ENCODE results near the gene CSTPP1.
A peak's percentile ranks its signal among the peaks of the same experiment; 100 is the strongest.

Gene CSTPP1

DNA sequence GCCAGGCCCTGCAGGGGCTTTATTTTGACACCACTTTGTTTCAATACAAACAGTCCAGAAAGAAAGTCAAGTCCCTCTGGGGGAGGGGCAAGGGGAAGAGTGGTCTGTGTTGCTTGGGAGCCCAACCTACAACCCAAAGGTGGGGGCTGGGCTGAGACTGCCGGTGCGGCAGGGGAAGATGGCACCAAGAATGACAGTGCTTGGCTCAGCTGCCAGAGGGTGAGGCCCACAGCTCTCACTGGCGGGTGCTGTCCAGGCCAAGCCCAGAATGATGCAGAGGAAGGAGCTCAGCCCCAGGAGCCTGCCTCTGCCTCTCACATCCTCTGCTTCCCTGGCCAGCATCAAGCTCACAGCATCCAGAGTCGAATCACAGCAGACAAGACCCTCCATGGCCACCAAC lies 227.8 kb downstream of the CSTPP1 start:
- DNase-seq: no peak

DNA sequence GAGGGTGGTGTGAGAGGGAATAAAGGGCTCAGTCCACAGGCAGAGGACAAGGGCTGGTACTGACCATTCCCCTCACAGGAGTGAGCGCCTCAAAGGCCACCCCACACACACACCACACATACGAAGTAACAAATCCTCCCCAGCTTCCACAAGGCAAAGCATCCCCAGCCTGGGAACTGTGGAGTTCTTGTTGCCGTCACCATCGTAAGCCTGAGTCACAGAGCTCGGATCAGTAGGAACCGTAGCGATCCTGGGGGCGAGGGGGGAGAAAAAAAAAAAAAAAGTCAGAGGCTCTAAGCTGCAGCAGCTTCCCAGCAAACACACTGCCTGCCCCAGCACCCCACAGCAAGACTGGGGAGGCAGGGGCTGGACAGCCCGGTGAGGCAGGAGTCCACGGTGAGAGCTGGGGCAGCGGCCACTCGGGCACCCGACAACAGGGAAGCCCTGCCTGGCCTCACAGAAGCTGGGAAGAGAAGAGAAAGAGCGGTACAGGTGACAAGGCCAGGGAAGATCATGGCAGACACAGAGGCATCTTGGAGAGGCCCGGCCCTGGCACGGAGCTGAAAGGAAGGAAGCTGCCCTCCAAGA lies 228.8 kb downstream of the CSTPP1 start:
- no peak for DNase-seq

DNA sequence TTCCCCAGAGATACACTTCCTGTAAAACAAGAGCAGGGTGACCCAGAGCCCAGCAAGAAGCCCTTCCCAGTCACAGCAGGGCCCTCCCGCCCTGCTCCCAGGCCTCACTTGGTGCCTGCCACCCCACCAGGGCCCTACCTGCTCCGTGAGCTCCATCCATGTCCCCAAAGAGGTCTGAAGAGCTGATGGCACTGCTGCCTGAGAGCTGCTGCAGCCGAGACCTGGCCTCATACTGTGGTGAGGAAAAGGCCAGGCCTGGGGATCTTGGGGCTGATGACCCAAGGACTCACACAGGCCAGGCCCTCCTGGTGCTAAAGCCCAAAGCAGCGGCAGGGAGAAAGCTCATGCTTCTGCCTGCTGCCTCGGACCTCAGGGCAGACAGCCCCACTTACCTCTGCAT lies 229.8 kb downstream of the CSTPP1 start:
- no peak for DNase-seq

DNA sequence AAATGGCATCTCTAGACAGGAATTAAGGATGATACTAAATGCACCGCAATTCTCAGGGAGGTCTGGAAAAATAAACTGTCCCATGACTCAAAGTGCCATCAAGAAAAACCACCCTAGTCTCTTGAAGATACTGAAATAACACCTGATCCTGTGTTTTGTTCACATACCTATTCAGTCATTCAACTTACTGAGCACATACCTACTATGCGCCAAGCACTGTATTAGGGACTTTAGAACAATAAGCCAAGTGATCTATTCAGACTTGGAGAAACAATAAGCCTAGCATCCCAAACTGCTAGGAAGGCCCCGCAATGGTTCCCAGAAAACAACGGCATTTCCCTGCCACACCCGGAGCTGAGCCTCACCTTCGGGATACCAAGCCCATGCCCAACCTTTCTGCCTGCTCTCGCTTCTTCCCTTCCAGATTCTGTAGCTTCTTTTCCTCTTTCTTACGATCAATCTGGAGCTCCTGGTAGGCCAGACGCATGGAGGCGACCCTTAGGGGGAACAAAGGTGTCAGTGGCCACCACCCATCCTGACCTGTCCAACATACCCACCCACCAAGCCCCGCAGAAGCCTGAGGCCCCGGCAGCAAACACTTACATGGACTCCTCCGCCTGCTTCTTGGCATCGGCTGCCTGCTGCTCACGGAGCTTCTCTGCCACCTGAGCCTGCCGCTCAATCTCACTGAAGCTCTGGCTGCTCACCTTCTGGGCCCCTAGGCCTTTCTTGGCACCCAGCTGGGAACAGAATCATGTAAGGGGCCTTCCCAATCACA lies 234.7 kb downstream of the CSTPP1 start:
- no peak for DNase-seq

DNA sequence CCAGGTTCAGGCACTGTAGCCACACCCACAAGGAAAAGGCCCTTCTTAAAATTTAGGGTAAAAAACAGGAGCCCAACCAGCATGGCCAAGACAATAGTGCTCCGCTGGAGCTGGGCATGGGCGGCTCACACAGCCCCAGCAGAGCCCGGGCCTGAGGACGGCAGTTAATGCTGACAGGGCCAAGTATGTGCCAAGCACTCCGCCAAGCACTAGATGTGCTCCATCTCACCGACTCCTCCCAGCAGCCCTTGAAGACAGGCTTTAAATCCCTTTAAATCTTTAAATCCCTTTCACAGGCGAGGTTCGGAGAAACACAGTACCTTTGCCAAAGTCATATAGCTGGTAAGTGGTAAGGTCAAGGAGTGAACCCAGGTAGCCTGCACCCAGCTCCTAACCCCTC lies 235.3 kb downstream of the CSTPP1 start:
- no peak for DNase-seq

DNA sequence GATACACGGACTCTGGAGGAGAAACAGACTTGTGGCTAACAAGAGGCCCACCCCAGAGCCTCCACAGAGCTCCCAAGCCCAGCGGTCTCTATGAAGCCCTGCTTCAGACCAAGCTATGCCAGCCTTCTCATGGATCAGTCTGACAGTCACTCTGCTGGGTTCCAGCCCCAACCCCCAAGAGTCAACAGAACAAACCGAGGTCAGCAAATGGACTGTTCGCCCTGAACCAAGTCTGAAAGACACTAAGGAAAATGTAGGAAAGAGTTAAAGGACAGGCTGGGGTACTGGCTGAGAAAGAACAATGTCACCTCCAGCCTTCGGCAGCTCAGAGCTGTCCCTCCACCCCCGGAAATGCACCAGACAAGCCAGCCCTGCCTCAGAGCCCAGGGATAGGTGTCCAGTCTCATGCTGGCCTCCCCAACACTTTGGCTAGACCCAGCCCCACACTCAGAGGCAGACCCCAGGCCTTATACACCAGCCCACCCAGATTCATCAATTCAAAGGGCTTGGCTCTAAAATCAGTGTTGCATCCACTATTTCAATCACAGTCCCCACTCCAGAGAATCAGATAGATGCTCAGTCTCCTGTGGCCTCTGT lies 236.3 kb downstream of the CSTPP1 start:
- no peak for DNase-seq

DNA sequence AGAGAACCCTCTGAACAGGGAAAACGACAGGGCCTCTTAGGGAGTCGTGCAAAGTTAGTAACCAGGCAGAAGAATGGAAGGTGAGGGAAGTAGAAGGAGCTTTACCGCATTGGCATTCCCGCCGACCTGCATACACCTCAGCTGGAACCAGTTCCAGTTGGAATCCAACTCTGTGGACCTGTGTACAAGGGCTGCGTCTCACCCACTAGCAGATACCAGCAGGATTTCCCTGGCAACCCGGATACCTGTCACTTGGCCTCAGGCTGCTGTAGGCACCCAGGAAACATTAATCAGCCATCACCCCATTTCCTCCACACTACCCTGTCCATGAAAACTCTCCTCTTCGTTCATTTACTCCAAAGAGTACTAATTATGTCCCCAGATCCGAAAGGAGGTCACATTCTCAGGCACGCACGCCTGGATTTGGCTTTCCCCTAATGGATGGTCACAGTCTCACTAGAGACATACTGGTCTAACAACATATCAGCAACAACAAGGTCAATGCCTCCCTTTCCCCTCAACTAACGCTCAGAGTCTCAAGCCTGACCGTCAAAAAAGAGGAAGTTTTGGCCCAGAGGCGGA lies 239.3 kb downstream of the CSTPP1 start:
- DNase-seq: no peak

DNA sequence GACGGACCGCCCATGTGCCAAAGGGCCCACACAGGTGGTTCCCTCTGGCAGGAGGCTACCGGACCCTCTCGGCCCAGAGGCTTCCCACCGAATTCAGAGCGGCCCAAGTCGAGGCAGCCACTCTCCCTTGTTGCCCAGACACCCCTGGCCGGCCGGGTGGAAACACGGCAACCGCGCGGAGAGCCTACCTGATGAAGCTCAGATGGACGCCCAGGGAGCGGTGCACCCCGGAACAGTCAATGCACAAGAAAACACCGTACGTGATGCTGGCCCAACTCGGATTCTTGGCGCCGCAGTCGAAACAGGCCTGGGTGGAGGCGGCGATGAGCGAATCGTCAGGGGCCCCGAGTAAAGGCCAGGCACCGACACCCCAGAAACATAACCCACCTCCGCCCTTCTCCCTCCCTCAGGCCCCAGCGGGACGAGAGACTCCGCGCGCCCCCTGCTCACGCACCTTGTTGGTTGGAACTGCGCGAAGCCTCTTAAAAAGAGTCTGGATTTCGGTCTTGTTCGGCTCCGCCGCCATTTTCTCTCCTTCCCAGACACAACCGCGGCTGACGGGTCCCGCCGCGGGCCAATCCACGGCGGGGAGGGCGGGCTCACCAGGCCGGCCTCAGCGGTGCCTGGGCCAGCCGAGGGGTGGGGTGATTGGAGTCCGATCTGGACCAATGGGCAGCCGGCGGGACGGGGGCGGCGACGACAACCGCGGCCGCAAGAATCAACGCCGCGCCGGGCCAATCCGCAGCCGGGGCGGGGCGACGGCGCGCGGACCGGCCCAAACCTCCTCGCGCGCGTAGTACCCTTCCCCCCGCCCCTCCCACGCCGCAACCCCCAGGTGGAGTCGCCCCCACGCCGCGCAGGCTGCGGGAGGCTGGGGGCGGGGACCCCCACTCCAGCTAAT lies 240.0 kb downstream of the CSTPP1 start, which contains the start of gene ARFGAP2:
Gene ARFGAP2 (minus strand): TSS at position 552 of the 901 bp plus-strand sequence. CDS start 26 bp downstream, at position 526.
- peak; percentile 97 for DNase-seq

DNA sequence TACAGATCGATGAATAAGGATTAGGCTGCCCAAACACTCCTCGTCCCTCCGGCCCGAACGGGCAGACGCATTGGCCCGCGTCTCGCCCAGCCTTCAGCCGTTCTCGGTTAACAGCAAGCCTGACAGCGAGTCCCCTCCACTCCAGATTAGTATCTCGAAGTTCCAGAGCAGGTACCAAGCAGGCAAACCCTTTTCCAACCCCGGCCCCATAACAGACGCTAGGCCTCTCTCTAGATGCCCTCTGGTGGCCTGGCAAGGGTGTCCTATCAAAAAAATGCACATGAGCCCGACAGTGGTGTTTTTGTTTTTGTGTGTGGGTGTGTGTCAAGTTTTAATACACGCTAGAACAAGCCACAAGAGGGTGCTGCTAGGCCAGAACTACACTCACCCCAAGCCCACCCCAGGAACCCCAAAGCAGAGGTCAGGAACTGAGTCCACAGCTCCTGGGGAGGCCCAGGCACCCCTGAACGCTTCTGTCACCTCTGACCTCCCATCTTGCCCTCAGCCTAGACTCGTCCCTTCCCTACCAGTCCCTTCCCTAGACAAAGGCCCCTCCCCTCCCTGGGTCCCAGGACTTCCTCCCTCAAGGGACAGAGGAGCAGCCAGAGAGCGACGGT lies 240.8 kb downstream of the CSTPP1 start:
- DNase-seq: peak; percentile 83

DNA sequence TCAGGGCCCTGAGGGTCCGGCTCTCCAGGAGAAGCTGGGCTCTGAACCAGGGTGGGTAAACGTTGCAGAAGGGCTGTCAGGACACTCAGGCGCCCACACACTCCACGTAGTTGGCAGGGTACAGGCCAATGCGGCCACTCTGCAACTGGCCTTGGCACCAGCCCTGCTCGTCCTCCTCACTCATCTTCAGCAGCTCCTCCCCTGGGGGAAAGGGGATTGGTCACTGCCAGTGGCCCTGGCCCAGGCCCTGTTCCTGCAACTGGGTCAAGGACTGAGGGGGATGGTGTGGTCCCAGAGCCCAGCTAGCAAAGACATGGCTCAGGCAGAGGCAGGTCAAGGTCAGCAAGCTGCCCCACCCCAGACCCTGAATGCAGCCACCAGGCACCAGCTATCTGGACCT lies 241.3 kb downstream of the CSTPP1 start:
- no peak for DNase-seq

DNA sequence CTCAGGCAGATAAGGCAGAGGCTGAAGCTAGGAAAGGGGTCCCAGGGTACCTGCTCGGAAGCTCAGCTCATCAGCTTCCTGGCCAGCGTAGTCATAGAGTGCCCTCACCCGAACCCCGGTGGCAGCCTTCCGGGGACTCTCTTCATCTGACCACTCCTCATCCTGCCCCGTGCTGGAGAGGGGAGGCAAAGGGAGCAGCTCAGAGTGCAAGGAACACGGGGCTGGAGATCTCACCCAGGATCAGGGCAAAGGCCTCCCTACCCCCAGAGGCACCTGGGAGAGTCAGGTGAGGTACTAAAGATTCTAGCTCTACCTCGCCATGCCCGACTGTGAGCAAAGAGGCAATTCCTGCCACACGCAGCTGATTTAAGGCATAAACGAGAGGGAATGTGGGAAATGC lies 241.8 kb downstream of the CSTPP1 start:
- no peak for DNase-seq

DNA sequence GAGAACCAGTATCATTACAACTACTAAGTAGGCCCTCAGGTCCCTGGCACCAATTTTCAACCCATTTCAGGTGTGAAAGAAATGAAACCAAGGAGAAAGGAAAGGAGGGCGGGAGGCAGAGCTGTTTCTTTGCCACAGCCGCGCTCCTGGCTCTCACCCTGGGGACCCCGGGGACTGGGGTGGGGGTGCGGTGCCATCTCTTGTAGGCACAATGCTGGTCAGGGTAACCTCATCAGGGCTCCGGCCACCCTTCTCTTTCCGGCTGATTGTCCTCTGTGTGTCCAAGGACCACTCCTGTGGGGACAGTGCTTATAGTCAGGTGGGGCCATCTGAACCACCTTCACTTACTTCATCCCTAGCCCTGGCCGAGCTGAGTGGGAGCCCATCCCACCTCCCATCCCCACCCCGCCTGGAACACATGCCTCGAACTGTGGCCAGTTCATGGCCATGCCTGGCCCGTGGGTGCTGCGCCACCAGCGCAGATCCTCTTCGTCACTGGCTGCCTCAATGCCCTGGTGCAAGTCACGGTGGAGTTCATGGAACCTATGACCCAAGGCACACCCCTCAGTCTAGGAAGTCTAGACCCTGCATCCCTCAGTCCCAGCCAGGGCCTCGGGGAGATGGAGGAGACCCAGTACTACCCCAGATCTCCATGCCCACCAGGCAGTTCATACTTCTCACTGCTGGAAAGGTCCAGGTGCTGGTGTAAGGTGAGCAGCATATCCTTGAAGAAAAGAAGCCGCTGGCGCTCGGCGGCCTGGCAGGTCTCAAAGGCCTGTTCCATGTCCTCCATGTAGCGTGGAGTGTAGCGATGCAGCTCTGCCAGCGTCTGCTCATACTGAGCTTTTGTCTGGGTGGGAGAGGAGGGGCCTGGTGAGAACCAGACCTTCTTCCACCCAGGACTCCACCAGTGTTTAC lies 242.4 kb downstream of the CSTPP1 start:
- no peak for DNase-seq

DNA sequence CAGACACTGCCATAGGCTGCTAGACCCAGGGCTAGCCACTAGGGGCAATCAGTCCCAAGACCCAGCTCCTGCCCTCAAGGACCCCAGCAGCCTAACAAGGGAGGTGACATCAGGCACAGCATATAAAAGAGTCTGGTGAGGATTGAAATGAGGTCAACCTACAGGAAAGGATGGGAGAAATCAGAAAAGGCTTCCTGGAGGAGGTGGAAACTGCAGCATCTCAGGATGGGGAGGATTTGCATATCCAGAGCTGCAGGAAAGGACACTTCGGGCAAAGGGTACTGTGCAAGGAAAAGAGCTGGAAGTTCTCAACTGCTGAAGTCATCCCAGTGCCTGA lies 243.1 kb downstream of the CSTPP1 start:
- DNase-seq: peak; percentile 19

DNA sequence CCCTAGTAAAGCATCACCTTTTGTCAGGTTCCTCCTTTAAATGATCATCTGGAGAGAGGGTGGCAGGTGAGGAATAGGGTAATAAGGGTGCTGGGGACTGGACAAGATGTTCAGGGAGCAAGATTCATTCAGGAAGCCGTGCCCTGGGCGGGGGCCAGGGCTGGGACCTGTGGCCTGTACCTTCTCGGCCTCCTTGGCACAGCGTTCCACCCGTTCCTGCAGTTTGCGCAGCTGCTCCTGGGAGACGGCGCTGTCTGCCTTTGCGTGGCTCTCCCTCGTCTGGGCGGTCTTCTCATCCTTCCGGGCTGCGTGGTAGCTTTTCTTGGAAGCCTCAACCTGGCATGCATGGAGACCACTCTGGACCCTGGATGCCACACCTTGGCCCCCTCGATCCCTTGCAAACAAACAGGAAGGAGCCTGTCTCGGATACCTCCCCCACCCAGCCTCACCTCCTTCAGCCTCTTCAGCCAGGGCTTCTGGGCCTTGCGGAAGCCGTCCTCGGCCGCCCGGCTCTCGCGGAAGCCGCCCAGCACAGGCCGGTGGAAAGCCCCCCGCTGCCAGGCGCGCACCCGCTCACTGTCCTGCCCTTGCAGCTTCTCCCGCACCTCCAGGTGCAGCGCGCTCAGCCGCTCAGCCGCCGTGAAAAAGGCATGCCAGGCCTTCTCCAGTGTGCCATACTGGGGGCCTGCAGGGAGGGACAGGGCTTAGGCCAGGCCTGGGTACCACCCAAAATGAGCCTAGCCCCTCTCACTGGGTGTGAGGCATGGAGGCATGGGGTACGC lies 243.6 kb downstream of the CSTPP1 start:
- DNase-seq: no peak

DNA sequence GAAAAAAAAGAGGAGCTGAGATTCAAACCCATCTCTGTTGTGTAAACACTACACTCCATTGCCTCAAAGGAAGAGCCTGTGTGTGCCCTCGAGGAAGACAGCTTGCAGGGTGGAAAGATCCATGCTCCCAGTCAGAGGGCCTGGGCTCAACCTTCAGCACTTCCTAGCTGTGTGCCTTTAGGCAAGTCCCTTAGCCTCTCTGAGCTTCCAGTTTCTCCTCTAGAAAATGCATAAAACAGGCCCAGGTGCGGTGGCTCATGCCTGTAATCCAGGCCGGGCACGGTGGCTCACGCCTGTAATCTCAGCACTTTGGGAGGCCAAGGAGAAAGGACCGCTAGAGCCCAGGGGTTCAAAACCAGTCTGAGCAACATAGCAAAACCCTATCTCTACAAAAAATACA lies 244.7 kb downstream of the CSTPP1 start:
- no peak for DNase-seq

DNA sequence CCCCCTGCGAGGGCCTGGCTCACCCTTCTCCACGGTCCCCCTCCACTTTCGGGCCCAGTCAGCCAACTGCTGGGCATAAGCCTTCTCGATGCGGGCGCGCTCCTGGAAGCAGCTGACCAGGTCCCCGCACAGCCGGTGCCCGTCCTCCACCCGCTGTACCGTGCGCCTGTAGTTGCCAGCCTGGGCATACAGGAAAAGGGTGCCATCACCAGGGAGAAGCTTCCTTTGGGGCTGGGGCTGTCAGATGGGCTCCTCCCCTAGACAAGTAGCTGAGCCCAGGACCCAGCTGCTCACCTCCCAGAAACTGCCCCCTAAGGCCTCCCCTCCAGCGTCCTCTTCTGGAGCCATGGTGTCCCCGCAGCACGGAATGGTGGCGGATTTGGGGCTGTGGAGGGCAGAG lies 245.8 kb downstream of the CSTPP1 start:
- DNase-seq: no peak

DNA sequence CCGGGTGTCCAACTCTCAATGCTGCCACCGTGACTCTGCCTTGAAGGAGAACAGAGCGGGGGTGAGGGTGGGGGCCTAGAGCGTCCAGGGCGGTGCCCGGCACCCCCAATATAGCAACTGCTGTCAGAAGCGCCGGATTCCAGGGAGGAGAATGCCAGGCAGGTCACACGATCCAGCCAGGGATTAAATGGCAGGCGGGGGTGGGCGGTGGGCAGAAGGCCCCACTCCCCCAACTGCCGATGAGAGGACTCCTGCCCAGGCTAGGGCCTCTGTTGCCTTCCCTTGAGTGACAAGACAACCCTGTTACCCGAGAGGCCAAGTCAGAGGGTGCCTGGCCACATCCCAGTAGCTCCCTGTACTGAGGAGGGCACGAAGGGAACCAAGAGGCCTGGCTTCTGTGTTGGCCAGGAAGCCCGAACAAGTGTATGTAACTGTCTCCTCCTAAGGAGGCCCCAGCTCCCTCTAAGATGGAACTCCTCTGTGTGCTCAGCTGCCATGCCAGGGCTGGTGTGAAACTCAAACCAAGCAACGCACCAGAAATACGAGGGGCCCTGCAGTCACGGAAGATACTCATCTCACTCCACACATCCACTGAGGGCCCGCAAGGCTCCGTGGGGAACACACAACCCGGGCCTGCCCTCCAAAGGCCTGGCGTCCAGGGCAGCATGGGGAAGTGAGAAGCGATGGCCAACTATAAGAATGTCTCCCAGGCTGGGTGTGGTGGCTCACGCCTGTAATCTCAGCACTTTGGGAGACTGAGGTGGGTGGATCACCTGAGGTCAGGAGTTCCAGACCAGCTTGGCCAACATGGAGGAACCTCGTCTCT lies 246.7 kb downstream of the CSTPP1 start:
- no peak for DNase-seq

DNA sequence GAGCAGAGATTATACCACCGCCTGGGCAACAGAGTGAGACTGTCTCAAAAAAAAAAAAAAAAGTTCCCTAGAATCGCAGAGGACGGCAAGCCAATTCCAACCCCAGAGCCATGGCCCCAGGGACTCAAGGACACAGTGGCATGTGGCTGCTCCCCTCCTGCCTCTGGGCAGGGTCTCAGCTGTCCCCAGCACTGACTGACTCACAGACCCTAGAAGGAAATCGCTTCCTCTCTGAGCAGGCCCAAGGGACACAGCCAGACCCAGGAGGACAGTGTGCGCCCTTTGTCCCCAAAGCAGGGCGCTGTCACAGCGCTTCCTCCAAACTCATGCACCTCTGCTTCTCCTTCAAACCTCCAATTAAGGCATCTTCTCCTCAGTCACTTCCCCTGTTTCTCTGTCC lies 247.4 kb downstream of the CSTPP1 start:
- no peak for DNase-seq

DNA sequence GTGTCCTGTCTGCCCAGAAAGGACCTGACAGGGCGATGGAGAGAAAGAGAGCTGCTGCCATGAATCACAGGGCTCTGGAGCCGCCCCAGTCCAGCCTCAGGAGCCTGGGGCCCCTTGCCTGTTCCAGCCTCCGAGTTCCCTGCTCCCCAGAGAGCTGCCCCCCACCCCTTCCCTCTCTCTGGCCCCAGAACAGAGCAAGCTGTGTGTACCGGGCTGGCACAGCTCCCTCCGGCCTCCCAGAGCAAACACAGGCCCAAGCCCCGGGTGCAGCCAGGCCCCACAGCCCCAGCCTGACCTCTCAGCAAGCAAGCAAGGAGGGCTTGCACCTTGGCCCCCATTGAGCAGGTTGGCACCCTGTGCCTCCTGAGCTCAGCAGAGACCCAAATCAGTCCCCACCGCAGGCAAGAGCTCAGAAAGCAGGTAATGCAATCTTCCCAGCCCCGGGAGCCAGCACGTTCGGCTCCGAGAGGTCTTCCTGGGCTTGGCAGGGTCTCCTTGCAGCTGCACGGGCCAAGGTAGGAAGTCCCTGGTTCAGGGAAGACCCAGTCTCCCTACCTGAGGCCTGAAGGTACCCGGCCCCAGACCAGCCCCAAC lies 248.2 kb downstream of the CSTPP1 start:
- DNase-seq: no peak
